OCI-M1 (cell line): ENCODE data around the gene CAPN15.

ENCODE experiments used
- DNase-seq: peaks from one replicate; lab custom pipeline; 2025; lab: John Stamatoyannopoulos, UW

Gene CAPN15

DNA sequence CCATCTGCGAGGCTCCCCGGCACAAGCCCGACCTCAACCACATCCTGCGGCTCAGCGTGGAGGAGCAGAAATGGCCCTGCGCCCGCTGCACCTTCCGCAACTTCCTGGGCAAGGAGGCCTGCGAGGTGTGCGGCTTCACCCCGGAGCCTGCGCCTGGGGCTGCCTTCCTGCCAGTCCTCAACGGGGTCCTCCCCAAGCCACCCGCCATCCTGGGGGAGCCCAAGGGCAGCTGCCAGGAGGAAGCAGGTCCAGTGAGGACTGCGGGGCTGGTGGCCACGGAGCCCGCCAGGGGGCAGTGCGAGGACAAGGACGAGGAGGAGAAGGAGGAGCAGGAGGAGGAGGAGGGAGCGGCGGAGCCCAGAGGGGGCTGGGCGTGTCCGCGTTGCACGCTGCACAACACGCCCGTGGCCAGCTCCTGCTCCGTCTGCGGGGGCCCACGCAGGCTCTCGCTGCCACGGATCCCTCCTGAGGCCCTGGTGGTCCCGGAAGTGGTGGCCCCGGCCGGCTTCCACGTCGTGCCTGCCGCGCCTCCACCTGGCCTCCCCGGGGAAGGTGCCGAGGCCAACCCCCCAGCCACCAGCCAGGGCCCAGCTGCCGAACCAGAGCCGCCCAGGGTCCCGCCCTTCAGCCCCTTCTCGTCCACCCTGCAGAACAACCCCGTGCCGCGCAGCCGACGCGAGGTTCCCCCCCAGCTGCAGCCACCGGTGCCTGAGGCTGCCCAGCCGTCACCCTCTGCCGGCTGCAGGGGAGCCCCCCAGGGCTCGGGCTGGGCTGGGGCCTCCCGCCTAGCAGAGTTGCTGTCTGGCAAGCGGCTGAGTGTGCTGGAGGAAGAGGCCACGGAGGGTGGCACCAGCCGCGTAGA is 19.6 kb downstream of the CAPN15 start:
- no peak for DNase-seq

DNA sequence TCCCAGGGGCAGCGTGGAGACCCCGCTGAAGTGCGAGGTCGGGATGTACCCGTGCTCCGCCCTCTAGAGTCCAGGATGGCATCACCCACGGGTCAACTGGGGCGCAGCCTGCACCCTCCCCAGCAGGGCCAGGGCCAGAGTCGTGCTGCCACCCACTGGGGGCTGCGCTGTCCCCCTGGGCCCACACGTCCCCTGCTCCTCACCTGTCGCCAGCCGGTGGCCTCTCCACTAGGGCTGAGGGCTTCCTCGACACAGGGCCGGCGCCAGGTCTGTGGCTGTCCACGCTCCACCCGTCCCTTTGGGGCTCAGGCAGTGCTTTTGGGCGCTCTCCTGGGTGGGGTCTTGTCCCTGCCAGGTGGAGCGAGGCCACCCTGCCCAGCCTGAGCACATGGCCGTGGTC is 21.1 kb downstream of the CAPN15 start:
- DNase-seq, result no peak

DNA sequence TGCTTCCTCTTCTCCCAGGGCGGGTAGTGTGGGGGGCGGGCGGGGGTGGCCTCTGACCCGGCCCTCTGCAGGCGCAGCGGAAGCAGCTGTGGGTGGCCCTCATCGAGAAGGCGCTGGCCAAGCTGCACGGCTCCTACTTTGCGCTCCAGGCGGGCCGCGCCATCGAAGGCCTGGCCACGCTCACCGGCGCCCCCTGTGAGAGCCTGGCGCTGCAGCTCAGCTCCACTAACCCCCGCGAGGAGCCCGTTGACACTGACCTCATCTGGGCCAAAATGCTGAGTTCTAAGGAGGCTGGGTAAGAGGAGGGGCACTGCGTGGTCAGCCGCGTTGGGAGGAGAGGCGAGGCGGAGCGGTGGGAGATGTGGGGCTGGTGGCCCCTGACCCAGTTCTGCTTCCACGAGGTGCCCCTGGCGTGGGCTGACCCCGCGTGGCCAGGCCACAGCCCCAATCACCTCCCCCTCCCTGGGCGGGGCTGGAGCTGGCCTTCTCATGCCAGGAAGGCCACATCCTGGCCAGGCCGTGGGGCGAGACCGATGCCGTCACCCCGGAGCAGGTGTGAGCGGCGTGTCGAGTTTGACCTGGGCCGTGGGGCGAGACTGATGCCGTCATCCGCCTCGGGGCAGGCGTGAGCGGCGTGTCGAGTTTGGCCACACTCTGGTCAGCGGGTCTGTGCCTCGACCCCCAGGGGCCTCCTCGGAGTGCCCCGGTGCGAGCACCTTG is 22.2 kb downstream of the CAPN15 start:
- DNase-seq, result no peak

DNA sequence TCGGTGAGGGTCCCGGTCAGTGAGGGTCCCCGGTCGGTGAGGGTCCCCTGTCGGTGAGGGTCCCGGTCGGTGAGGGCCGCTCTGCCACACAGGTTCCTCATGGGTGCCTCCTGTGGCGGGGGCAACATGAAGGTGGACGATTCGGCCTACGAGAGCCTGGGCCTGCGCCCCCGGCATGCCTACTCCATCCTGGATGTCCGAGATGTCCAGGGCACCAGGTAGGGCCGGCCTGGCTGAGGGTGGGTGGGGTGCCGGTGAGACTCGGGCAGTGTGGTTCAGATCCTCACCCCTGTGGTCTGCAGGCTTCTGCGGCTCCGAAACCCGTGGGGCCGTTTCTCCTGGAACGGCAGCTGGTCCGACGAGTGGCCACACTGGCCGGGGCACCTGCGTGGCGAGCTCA is 23.7 kb downstream of the CAPN15 start:
- DNase-seq, result no peak

DNA sequence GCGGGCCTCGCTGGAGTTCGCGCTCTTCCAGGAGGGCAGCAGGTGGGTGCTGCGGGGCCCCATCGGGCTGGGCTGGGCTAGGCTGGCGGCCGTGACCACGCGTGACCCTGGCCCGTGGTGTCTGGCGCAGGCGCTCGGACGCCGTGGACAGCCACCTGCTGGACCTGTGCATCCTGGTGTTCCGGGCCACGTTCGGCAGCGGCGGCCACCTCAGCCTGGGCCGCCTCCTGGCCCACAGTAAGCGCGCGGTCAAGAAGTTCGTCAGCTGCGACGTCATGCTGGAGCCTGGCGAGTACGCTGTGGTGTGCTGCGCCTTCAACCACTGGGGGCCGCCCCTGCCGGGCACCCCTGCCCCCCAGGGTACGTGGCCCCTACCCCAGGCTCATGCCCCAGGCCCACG is 24.7 kb downstream of the CAPN15 start:
- no peak for DNase-seq

DNA sequence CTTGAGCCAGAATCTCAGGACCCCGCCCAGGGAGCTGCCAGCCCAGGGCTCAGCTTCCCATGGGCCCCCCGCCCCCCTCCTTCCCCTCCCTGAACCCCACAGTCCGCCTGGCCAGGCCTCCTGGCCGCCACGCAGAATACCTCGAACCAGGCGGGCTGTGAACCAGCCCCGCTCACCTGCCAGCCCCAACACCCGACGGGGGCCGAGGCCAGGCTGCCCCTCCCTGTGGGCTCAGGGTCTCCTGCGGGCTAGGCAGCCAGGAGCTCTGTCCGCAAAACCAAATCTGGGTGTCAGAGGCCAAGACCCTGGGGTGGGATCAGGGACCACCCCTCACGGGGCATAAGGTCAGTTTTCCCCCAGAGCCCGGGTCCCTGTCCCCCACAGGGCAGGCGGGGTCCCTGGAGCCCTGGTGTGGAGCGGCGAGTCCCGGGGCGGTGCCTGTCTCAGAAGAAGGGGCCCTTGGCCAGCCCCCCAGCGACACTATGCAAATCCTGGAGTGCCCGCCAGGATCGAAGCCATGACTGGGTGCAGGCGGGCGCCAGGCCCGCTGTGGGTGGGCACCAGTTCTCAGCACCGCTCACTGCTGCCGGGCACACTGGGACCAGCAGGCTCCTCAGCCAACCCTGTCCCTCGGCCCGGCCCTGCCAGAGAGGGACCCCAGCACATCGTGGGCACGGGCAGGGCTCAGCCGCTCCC is 26.2 kb downstream of the CAPN15 start:
- no peak for DNase-seq

DNA sequence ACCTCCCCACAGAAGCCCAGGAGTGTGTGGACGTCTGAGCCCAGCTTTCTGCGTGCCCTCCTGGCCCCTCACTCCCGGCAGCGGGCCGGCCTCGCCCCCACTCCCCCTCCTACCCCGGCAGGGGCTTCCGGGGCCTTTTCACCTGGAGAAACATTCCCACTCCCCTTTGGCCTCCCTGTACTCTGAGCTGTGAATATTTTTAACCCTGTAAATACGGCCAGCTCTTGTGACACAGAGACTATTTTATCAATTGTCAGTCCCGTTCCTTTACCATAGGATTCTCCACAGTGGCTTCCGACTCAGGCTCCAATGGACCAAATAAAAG is 26.7 kb downstream of the CAPN15 start:
- no peak for DNase-seq

DNA sequence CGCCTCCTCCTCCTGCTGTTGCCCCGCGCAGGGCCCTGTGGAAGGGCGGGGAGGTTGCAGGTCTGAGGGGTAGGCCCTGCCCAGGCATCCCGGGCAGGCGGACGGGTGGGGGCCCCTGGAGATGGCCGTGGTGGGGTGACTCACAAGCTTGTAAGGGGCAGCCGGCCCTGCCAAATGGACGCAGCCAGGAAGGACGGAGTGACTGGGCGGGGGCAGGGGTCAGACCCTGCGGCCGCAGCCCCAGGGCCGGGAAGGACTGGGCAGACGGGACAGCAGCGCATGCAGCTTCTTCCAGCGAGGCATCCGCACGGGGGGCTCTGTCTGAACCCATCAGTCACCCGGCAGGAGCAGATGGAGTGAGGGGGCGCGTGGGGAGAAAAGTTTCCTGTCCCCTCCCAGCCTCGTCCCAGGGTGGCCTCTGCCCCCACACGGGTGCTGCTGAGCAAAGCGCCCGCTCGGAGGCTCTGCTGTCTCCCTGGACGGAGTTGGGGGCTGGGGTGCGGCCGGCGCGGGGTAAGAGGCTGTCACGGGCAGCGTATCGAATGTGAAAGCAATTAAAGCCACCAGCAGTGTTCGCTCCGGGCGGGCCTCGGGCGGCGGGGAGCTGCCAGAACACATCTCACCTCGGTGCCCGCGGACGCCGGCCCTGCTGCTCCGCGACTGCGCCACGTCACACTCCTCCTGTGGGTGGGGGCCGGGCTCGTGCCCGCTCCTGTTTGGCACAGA is 27.3 kb downstream of the CAPN15 start:
- no peak for DNase-seq

DNA sequence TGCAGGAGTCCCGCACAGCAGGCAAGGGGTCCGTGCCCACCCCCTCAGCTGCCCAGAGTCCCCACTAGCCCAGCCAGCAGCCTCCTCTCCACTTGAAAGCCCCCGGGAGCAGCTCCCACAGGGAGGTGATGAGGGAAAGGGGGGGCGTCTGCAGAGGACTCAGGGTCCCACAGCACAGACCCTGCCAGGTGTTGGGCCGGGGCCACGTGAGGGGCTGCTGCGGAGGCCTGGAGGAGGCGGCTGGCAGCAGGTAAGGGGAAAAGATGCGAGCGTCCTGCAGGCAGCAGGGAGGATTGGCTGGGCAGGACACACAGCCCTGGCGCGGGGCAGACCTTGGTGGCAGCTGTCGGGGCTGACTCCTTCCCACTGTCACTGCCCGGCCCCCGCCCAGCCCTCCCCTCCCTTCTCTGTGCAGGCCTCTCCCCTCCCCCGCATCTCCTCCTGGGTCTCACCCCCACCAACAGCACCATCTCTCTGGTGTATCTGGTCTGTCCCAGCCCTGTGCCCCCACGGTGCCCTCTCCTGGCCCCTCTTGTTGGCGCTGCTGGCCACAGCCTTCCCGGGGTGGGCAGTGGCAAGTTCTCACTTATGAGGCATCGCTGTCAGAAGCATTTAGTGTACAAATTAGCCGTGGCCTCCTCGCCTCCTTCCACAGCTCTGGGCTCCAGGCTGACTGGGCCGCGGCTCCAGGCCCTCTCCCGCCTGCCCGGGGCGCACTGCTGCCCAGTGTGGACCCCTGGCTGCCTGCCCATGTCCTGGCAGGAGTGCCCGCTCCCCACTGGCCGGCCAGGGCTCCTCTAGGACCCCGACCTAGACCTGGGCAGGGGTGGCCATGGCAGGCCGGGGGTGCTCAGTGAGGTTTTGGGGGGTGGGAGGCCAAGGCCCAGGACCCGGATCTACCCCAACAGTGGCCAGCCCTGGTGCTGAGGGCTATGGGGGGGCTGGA is 28.3 kb downstream of the CAPN15 start:
- DNase-seq, result no peak

DNA sequence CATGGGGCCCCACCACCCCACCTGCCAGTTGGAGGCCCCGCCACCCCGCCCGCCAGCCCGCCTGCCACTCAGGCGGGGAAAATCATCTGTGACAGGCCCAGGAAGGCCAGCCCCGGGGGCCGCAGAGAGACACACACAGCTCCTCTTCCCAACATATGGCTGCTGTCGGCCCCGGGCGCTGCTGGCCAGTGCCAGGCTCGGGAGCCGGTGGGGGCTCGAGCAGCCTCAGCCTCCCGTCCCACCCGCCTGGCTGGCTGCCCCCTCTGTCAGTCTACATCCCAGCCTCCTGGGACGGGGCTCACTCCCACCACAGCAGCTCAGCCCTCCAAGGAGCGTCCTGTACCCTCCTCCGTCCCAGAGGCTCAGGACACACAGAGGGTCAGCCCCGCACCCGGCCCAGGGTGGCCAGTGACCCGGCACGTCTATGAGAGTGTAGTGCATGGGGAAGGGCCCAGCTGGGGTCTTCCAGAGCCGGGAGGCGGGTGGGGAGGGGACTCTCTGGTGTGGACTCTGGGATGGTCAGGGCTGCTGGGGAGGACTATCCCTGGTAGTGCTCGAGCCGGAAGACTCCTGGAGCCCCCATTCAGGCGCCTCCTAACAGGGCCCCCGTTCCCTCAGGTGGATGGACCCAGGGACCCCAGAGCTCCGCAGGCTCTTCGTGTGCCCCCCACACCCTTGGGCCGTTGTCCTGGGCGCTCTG is 29.1 kb downstream of the CAPN15 start:
- DNase-seq, result no peak

DNA sequence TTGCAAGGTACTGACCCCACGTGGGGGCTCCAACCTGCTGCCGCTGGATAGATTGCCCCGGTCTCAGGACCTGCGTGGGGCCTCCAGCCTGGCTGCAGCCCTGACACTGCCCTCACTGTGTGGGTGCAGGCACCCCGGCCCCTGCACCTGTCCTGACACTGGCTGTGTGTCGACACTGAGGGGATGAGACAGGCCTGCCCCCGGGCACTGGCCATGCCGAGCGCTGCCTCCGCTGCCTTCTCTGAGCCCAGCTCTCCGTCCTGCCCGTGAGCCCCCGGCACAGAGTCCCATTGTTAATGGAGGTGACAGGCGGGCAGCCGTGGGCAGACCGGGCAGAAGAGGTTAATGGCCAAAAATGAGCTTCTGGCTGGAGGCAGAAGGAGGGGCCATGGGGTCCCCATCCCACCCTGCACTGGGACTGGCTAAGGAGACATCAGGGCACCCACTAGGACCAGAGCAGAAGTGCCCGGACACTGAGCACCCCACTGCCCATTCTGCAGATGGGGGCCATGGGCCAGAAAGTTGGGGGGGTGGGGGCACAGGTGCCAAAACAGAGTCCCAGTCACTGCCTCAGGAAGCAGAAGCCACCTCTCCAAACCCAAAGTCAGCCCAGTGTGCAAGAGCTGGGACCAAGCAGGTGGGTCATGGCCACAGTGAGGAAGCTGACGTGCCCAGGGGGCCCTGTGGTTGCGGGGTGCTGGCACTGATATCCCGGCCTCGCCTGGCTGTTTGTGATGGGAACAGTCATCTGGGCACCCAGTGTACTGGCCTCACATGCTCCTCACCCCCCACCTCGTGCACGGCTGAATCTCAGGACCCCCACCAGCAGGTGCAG is 30.2 kb downstream of the CAPN15 start:
- DNase-seq, result no peak

DNA sequence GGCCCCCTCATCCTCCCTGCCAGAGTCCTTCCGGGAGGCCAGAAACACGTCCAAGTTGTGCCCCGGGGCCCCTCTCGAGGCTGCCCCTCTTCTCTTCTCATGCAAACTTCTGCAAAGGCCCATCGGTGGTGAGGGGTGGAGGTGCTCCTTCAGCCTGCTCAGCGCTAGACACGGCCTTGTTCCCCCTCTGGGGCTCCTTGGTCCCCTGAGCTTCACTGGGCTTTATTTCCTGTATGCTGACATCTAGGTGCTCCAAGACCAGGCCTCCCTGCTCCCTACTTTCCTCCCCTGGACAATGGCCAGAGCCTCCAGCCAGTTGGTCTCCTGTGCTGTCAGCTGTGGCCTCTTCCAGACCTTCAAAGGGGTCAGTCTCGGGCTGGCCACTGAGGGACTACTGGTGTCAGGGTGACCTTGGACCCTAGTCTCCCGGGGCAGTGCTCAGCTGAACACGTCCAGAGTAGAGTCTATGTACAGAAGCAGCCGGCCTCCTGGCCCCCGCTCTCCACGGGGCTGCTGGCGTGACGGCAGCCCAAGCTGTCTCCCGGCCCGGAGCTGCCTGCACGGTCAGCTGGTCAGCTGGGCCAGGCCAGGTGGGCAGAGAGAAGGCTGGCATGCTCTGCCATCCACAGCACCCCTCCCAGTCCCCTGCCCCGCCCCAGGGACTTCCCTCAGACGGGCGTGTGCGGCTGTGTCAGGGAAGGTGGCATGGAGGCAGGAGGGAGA is 30.9 kb downstream of the CAPN15 start:
- no peak for DNase-seq

DNA sequence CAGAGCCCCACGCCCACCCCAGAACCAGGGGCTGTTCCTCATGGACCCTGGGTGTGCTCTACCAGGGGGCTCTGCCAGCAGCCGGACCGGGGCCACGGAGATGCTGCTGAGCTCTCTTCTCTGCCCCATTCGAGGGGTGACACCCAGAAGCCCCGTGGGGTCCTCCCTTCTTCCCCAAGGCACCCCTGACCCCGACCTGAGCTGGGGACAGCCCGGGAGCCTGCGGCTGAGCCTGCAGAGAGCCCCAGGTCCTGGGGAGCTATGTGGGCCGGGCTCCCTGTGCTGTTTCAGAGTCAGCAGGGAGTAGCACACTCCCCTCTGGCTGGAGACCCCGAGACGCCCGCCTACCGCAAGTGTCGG is 31.5 kb downstream of the CAPN15 start:
- no peak for DNase-seq

DNA sequence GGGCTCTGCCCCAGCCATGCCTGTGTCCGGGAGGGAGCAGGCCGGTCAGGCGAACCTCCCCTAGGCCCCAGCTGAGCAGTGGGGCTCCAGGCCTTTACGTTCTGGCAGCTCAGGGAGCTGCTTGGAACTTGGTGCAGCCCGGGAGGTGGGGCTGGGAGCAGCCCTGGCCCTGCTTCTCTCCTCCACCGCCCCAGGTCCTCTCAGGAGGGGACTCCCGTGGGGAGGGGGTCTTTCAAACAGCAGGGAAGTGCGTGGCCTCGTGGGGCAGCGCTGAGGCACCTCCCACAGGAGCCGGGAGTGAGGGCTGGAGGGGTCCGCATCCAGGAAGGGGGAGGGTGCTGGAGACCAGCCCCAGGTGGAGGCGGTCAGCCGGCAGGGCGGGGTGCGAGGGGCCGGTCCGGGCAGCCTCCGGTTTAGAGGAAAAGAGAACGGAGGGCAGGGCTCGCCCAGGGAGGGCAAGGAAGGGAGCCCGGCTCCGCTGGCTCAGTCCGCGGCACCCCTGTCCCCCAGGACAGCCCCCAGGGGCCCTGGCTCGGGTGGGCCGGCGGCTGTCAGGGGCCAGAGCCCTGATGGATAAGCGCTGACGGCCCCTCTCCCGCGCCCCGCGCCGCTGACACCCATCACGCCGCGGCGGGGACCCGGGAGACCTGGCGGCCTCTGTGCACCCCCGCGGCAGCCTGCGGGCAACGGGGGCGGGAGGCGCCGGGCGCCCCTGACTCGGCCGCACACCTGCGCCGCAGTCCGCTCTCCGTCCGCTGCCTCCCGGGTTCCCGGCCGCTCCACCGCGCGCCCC is 32.1 kb downstream of the CAPN15 start:
- DNase-seq, result no peak

DNA sequence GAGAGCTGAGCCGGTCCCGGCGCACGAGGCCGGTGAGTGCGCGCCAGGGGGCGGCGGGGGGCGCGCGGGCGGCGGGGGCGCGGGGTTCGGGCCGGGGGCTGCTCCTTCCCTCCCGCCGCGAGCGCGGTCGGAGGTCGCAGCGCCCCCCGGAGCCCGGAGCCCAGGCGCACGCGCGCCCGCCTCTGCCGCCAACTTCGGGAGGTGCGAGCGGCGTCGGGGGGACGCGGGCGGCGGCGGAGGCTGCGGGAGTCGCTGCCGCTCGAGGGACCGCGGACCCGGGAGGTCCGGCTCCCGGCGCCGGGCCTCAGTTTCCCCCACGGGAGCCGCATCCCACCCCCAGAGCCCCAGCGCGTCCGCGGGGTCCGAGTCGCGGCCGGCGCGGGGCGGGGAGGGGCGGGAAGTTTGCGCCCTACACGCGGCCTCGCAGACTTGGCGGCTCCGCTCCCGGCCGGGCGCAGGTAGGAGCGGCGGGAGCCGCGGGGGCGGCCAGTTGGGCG is 32.7 kb downstream of the CAPN15 start, which contains the start of gene PRR35:
PRR35 (plus strand) TSS at position 191 of the 497 bp plus-strand sequence. CDS start 2,901 bp downstream, outside the sequence.
- no peak for DNase-seq

DNA sequence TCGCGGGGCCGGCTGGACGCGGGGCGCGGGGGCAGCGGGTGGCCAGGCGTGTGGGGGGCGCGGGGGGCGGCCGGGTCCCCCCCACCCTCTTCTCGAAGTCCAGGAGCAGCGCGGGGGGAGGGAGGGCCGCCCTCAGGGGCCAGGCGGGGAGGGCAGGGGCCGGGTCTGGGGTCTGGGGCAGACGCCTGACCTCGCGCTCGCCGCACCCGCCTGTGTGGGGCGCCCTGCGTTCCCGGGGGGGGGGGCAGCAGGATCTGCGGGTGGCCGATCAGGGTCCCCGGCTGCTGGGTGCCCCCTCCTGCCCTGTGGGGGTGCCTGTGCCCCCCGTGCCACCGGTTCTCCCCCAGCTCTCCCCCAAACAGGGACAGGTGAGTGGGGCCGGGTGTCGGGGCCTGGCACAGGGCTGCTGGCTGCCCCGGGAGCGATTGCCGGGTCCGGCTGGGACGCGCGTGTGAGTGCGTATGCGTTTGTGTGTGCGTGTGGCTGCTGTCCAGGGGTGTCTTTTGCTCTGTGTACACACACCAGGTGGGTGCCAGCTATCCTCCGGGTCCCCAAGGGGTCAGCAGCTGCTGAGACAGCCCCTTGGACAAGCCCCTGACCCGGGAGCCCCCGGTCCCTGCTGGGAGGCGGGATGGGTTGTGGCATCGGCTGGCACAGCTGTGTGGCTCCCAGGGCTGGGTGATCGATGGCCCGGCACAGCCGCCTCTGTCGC is 33.3 kb downstream of the CAPN15 start:
- DNase-seq, result no peak

DNA sequence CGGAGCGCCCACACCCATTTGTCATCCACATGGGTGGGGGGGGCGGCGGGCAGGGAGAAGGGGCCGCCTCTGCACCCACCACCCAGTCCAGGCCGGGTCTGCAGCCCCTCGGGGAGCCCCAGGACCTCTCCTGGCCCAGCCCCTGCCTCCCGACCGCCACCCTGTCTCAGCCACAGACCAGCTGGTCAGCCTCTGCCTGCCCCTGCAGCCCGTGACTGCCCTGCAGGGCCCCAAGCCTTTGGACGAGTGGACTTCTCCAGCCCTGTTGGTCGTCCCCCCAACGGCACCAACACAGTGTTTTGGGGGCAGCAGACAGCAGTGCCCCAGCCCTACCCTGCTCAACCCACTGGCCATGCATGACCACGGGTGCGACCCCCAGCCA is 33.9 kb downstream of the CAPN15 start:
- no peak for DNase-seq
